IMR-90 (cell line): ENCODE results near the gene HSP90AA1. TPM values are rescaled to one million over a fixed set of nuclear protein-coding genes. Genes with fewer than 3 reads are reported as not detected.

Source experiments
- ATAC-seq: fragments of 200-7000 bp; cut with Tn5 transposase; 2 replicates; pipeline ENCODE4 v1.9.1; 2020; ENCODE audit warnings: low read depth, mild to moderate bottlenecking, moderate library complexity
- BruUV-seq: library from RNA; stranded (reverse); fragments of 400-500 nt; replicated peaks from 2 replicates; lab custom pipeline; 2021; lab: Mats Ljungman, UMichigan
- CTCF ChIA-PET: fragments of 300-600 bp; formaldehyde crosslinking; extraction: SDS; loops from one replicate; lab custom pipeline; 2021; ENCODE audit warnings: antibody characterized with exemption; lab: Yijun Ruan, JAX
- POLR2A ChIA-PET: fragments of 300-600 bp; sonication (Branson Sonifier 250); formaldehyde crosslinking; loops from one replicate; lab custom pipeline; 2022; ENCODE audit warnings: antibody characterized with exemption; ENCODE audit not compliant: unreplicated experiment; lab: Charles Lee
- DNase-seq: peaks from one replicate; pipeline ENCODE4 v3.0.0; 2013
- H2AFZ ChIP-seq: replicated peaks from 2 replicates; pipeline ENCODE3; 2013; ENCODE audit warnings: low read length, mild to moderate bottlenecking; ENCODE audit not compliant: poor library complexity
- H2AK5ac ChIP-seq: 2 replicates; pipeline ENCODE4 v1.6.1; 2013; ENCODE audit warnings: low read depth, low read length, inconsistent platforms
- H2AK9ac ChIP-seq: replicated peaks from 2 replicates; pipeline ENCODE3; 2013; ENCODE audit warnings: mild to moderate bottlenecking, low read depth, low read length, moderate library complexity; ENCODE audit not compliant: poor library complexity
- H2BK120ac ChIP-seq: 2 replicates; pipeline ENCODE4 v1.6.1; 2013; ENCODE audit warnings: low read depth, low read length, inconsistent platforms
- H2BK15ac ChIP-seq: 3 replicates; pipeline ENCODE4 v1.6.1; 2013; ENCODE audit warnings: low read depth, low read length, inconsistent platforms
- H2BK20ac ChIP-seq: 2 replicates; pipeline ENCODE4 v1.6.1; 2013; ENCODE audit warnings: low read depth, mild to moderate bottlenecking, inconsistent platforms, low read length, moderate library complexity
- H2BK5ac ChIP-seq: 2 replicates; pipeline ENCODE4 v1.6.1; 2013; ENCODE audit warnings: mild to moderate bottlenecking, low read depth, low read length, inconsistent platforms; ENCODE audit not compliant: poor library complexity, severe bottlenecking
- H3K14ac ChIP-seq: replicated peaks from 2 replicates; pipeline ENCODE4 v1.6.1; 2013; ENCODE audit warnings: low read depth, low read length, inconsistent platforms
- H3K18ac ChIP-seq: 2 replicates; pipeline ENCODE4 v1.6.1; 2013; ENCODE audit warnings: low read depth, low read length, control low read depth
- H3K23ac ChIP-seq: 2 replicates; pipeline ENCODE4 v1.6.1; 2013; ENCODE audit warnings: low read depth, low read length, inconsistent platforms
- H3K27ac ChIP-seq: 2 replicates; pipeline ENCODE4 v1.5.1; 2013; ENCODE audit warnings: mild to moderate bottlenecking, control low read depth, low read length; ENCODE audit not compliant: insufficient read depth
- H3K27me3 ChIP-seq: 2 replicates; pipeline ENCODE4 v1.6.1; 2013; ENCODE audit warnings: low read length; ENCODE audit not compliant: control insufficient read depth, insufficient read depth
- H3K36me3 ChIP-seq: 2 replicates; pipeline ENCODE4 v1.6.1; 2013; ENCODE audit warnings: low read length, mixed read lengths; ENCODE audit not compliant: control insufficient read depth, insufficient read depth
- H3K4ac ChIP-seq: 2 replicates; pipeline ENCODE4 v1.6.1; 2013; ENCODE audit warnings: low read depth, low read length, inconsistent platforms
- H3K4me1 ChIP-seq: 2 replicates; pipeline ENCODE4 v1.6.1; 2013; ENCODE audit warnings: low read length, mixed read lengths; ENCODE audit not compliant: control insufficient read depth, insufficient read depth
- H3K4me2 ChIP-seq: 2 replicates; pipeline ENCODE4 v1.6.1; 2013; ENCODE audit warnings: low read depth, mild to moderate bottlenecking, control low read depth, low read length, moderate library complexity
- H3K4me3 ChIP-seq: 2 replicates; pipeline ENCODE4 v1.5.1; 2013; ENCODE audit warnings: low read depth, mild to moderate bottlenecking, control low read depth, low read length, moderate library complexity; ENCODE audit not compliant: insufficient read depth
- H3K56ac ChIP-seq: 2 replicates; pipeline ENCODE4 v1.6.1; 2013; ENCODE audit warnings: low read length, inconsistent platforms; ENCODE audit not compliant: insufficient read depth; ENCODE audit errors: extremely low read depth
- H3K79me1 ChIP-seq, 2 experiments: 2 replicates each; pipeline ENCODE4 v1.6.1; 2013; ENCODE audit warnings: low read length in 2 of 2, inconsistent platforms in 1 of 2, low read depth in 1 of 2
- H3K9ac ChIP-seq: 2 replicates; pipeline ENCODE4 v1.6.1; 2013; ENCODE audit warnings: low read depth, low read length, control low read depth
- H3K9me1 ChIP-seq: 2 replicates; pipeline ENCODE4 v1.6.1; 2013; ENCODE audit warnings: low read length, inconsistent platforms; ENCODE audit not compliant: insufficient read depth
- H3K9me3 ChIP-seq: 2 replicates; pipeline ENCODE4 v1.6.1; 2013; ENCODE audit warnings: low read length; ENCODE audit not compliant: control insufficient read depth, insufficient read depth
- H4K20me1 ChIP-seq: 2 replicates; pipeline ENCODE4 v1.6.1; 2013; ENCODE audit warnings: low read length, inconsistent platforms; ENCODE audit not compliant: insufficient read depth
- H4K5ac ChIP-seq: 2 replicates; pipeline ENCODE4 v1.6.1; 2013; ENCODE audit warnings: mild to moderate bottlenecking, low read depth, low read length, control low read depth
- H4K8ac ChIP-seq, 2 experiments: 2 replicates each; pipeline ENCODE4 v1.6.1; 2013; ENCODE audit warnings: low read depth in 2 of 2, low read length in 2 of 2, control low read depth in 1 of 2, inconsistent platforms in 1 of 2
- H4K91ac ChIP-seq: 2 replicates; pipeline ENCODE4 v1.6.1; 2013; ENCODE audit warnings: low read depth, low read length, inconsistent platforms; ENCODE audit not compliant: insufficient read depth
- BHLHE40 ChIP-seq: fragments of 150-350 bp; IDR thresholded peaks from 2 replicates; pipeline ENCODE4 v1.6.1; 2016; ENCODE audit warnings: mild to moderate bottlenecking, low read depth, low read length
- CEBPB ChIP-seq: IDR thresholded peaks from 2 replicates; pipeline ENCODE4 v1.6.1; 2012; ENCODE audit warnings: low read depth, low read length, improper control_type of control experiment
- CHD1 ChIP-seq: IDR thresholded peaks from 2 replicates; pipeline ENCODE4 v1.6.1; 2012; ENCODE audit warnings: low read depth, low read length, improper control_type of control experiment
- CTCF ChIP-seq: conservative IDR thresholded peaks from 2 replicates; pipeline ENCODE4 v1.5.1; 2012; ENCODE audit warnings: mild to moderate bottlenecking, low read depth, low read length, improper control_type of control experiment
- ELK1 ChIP-seq: fragments of 150-350 bp; IDR thresholded peaks from 2 replicates; pipeline ENCODE4 v1.6.1; 2016; ENCODE audit warnings: low read depth, mild to moderate bottlenecking, low read length, moderate library complexity, borderline replicate concordance
- FOS ChIP-seq: fragments of 150-350 bp; IDR thresholded peaks from 2 replicates; pipeline ENCODE4 v1.6.1; 2016; ENCODE audit warnings: low read depth, low read length
- MAFK ChIP-seq: IDR thresholded peaks from 2 replicates; pipeline ENCODE4 v1.6.1; 2012; ENCODE audit warnings: low read depth, low read length, improper control_type of control experiment
- MAZ ChIP-seq: IDR thresholded peaks from 2 replicates; pipeline ENCODE4 v1.6.1; 2012; ENCODE audit warnings: low read depth, mild to moderate bottlenecking, low read length, improper control_type of control experiment, moderate library complexity, borderline replicate concordance
- MXI1 ChIP-seq: IDR thresholded peaks from 2 replicates; pipeline ENCODE4 v1.6.1; 2012; ENCODE audit warnings: low read depth, mild to moderate bottlenecking, low read length, moderate library complexity, borderline replicate concordance
- NFE2L2 ChIP-seq: fragments of 150-350 bp; IDR thresholded peaks from 2 replicates; pipeline ENCODE4 v1.6.1; 2016; ENCODE audit warnings: low read depth, mild to moderate bottlenecking, low read length
- POLR2A ChIP-seq: IDR thresholded peaks from 2 replicates; pipeline ENCODE4 v1.6.1; 2012; ENCODE audit warnings: mild to moderate bottlenecking, low read depth, low read length
- RAD21 ChIP-seq: IDR thresholded peaks from 2 replicates; pipeline ENCODE4 v1.6.1; 2012; ENCODE audit warnings: low read length, improper control_type of control experiment
- RCOR1 ChIP-seq: IDR thresholded peaks from 2 replicates; pipeline ENCODE4 v1.6.1; 2012; ENCODE audit warnings: mild to moderate bottlenecking, low read length, improper control_type of control experiment; ENCODE audit not compliant: insufficient replicate concordance
- RFX5 ChIP-seq: IDR thresholded peaks from 2 replicates; pipeline ENCODE4 v1.8.0; 2012; ENCODE audit warnings: low read depth, mild to moderate bottlenecking, low read length, moderate library complexity
- SMC3 ChIP-seq: fragments of 150-350 bp; IDR thresholded peaks from 2 replicates; pipeline ENCODE4 v1.6.1; 2016; ENCODE audit warnings: low read depth, mild to moderate bottlenecking, antibody characterized with exemption, low read length, moderate library complexity
- USF2 ChIP-seq: fragments of 150-350 bp; IDR thresholded peaks from 2 replicates; pipeline ENCODE4 v1.6.1; 2017; ENCODE audit warnings: mild to moderate bottlenecking, antibody characterized with exemption, low read length, low read depth
- WGBS, 2 experiments: methylation state at CpG; one replicate each; pipeline versions ENCODE4 v1.1.5 to v1.1.7; 2013; ENCODE audit warnings: missing lambda C conversion rate in 2 of 2; ENCODE audit not compliant: insufficient read length in 1 of 2; ENCODE audit errors: extremely low coverage in 2 of 2; 5-methylcytosine and 5-hydroxymethylcytosine counted together
- dilution Hi-C: fragments of 300-500 bp; cut with HindIII; formaldehyde crosslinking; loops from one replicate; pipeline ENCODE4 v1.14.3; 2018; ENCODE audit warnings: low sequenced_read_pairs; ENCODE audit not compliant: unreplicated experiment
- in situ Hi-C: fragments of 300-500 bp; cut with MboI; formaldehyde crosslinking; loops from 3 replicates; pipeline ENCODE4 v1.14.3; 2019; ENCODE audit warnings: low sequenced_read_pairs, inconsistent platforms, mixed read lengths
- intact Hi-C: fragments of 100-400 bp; cut with micrococcal nuclease; formaldehyde crosslinking; loops from 2 replicates; pipeline ENCODE4 v1.10.0; 2022
- polyA plus RNA-seq, 3 experiments: library from polyadenylated mRNA; depleted of rRNA; stranded (reverse); fragments of >200 nt; gene quantifications; 2 replicates each; pipeline ENCODE4 v1.2.3, GENCODE V29; 2012; ENCODE audit warnings: low replicate concordance in 1 of 3
- total RNA-seq: library from RNA; depleted of rRNA; stranded (reverse); fragments of >200 nt; gene quantifications from 2 replicates; pipeline ENCODE4 v1.2.3, GENCODE V29; 2012

HSP90AA1 gene
- total and polyA plus RNA-seq, 2 of the 4 experiments (the other 2 are of a cell fraction) = 535 to 578 TPM

GRCh38 chr14:102117852-102118251 is 31.0 kb upstream of the HSP90AA1 start:
- no peak for DNase-seq
- H3K36me3 ChIP-seq = no peaks in the 10 kb centered on the region
- ChIA-PET POLR2A (no interaction called here), CTCF (no interaction called here)
- no peak overlapping the region for H3K4me3 ChIP-seq
- H3K18ac ChIP-seq = no peak overlapping the region
- no peak overlapping the region for H4K8ac ChIP-seq
- no TSS peak for BruUV-seq
- H3K4ac ChIP-seq = no peak overlapping the region
- no peaks in the 10 kb centered on the region for H3K9me1 ChIP-seq
- H2BK15ac ChIP-seq = no peak overlapping the region
- H3K27ac ChIP-seq = no peak overlapping the region
- dilution Hi-C loops (no loop called here), intact Hi-C loops (no loop called here), in situ Hi-C loops (no loop called here)
- no peak overlapping the region for H2BK5ac ChIP-seq
- H2AK5ac ChIP-seq = no peak overlapping the region
- H2AK9ac ChIP-seq = no peak overlapping the region
- no peak overlapping the region for H3K56ac ChIP-seq
- peaks cover 2% of the 10 kb centered on the region; the same call in 1 of the 2 replicates for H3K9me3 ChIP-seq
- no peaks in the 10 kb centered on the region for H3K79me1 ChIP-seq
- no peak overlapping the region for H3K14ac ChIP-seq
- H3K23ac ChIP-seq = no peak overlapping the region
- whole genome bisulfite sequencing, 2 experiments = 100% methylated on average over 1 of the region's 3 CpGs; no CpG with 5 or more reads in 1 of the 2 experiments
- H4K91ac ChIP-seq = no peak overlapping the region
- TF ChIP-seq RCOR1 = no peak
- no peak for TF ChIP-seq CEBPB
- TF ChIP-seq USF2 = no peak
- no peak for TF ChIP-seq RFX5
- no peak for TF ChIP-seq MXI1
- no peak for TF ChIP-seq BHLHE40
- TF ChIP-seq NFE2L2 = no peak
- no peak for TF ChIP-seq SMC3
- no peak for TF ChIP-seq MAFK
- no peak for TF ChIP-seq POLR2A
- TF ChIP-seq RAD21 = no peak
- no peak for TF ChIP-seq ELK1
- TF ChIP-seq FOS = no peak
- no peak for TF ChIP-seq MAZ
- no peak for TF ChIP-seq CHD1
- TF ChIP-seq CTCF = no peak
- H3K4me2 ChIP-seq = no peak overlapping the region
- H4K20me1 ChIP-seq = no peaks in the 10 kb centered on the region
- H4K5ac ChIP-seq = no peak overlapping the region
- no peaks in the 10 kb centered on the region for H3K27me3 ChIP-seq
- no peak overlapping the region for H2BK20ac ChIP-seq
- no peak overlapping the region for H2AFZ ChIP-seq
- no peak overlapping the region for H3K9ac ChIP-seq
- no peak for ATAC-seq
- H2BK120ac ChIP-seq = no peak overlapping the region
- H3K4me1 ChIP-seq = no peaks in the 10 kb centered on the region
